Mesothelial cell of epicardium (in vitro differentiated cells): ENCODE results near the gene CTNNA2. TPM values are rescaled to one million over a fixed set of nuclear protein-coding genes. Genes with fewer than 3 reads are reported as not detected.

Experiments
- DNase-seq, 2 experiments: peaks; one replicate each; pipeline ENCODE4 v3.0.0; 2021; ENCODE audit warnings: low spot score in 2 of 2; ENCODE audit not compliant: unreplicated experiment in 2 of 2
- H3K27ac Mint-ChIP-seq: 2 replicates; pipeline ENCODE4 v1.8.0; 2021; ENCODE audit warnings: mixed read lengths
- H3K27me3 Mint-ChIP-seq: 2 replicates; pipeline ENCODE4 v1.8.0; 2021; ENCODE audit warnings: low read depth, mixed read lengths
- H3K36me3 Mint-ChIP-seq: 2 replicates; pipeline ENCODE4 v1.8.0; 2021; ENCODE audit warnings: mixed read lengths
- H3K4me1 Mint-ChIP-seq: 2 replicates; pipeline ENCODE4 v1.8.0; 2021; ENCODE audit warnings: mixed read lengths
- H3K4me3 Mint-ChIP-seq: 2 replicates; pipeline ENCODE4 v1.8.0; 2021; ENCODE audit warnings: mild to moderate bottlenecking, moderate library complexity, mixed read lengths
- H3K9me3 Mint-ChIP-seq: 2 replicates; pipeline ENCODE4 v1.8.0; 2021; ENCODE audit warnings: mixed read lengths
- CTCF ChIP-seq: fragments of 200-600 bp; sonication (generic); IDR thresholded peaks from one replicate; pipeline ENCODE4 v1.5.0; 2021; ENCODE audit warnings: antibody characterized with exemption; ENCODE audit not compliant: unreplicated experiment
- total RNA-seq: library from RNA; stranded (reverse); gene quantifications from 3 replicates; pipeline ENCODE4 v1.2.1, GENCODE V29; 2021

CTNNA2 gene
- total RNA-seq, 1 donor from 2014 or later: 4.9 TPM

DNA sequence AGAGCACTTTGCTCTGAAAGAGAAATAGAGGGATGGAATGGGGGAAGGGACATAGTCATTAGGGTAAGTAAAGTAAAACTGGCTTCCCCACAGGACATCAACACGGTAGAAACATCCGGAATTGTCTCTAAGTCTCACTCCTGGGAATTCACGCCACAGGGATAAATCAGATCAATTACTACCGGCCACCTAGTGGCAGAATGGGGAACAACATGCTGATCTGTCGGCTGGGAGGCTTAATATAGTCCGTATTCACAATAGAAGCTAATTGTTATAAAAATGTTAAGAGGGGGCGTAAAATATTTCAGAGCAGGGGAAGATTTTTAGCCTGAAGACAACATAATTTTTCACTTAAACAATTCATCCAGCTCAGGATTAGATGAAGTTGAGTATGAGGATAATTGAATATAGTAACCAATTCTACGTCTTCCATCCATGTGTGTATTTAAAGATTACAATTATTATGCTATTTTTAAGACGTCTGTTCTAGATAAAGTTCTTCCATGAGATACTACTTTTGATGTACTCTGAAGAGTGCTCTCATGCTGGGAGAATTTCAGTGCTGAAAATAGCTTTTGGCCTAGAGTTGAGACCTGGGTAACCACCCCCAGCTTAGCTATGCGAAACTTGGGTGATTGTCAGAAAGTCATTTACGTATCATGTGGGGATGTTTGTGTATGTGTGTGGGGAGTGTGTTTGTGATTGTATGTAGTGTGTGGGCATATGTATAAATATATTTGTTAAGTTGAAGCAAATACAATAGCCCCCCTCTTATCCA, 726.0 kb downstream of the CTNNA2 start:
- Mint-ChIP-seq H3K27ac (peak overlapping the region; percentile 22), H3K27me3 (no peaks in the 10 kb centered on the region), H3K36me3 (no peaks in the 10 kb centered on the region), H3K4me1 (peaks cover 2% of the 10 kb centered on the region), H3K4me3 (no peak overlapping the region), H3K9me3 (peaks cover 5% of the 10 kb centered on the region)
- peak; percentile 87 for TF ChIP-seq CTCF
- no peak for DNase-seq

GRCh38 chr2:80242355-80242910, 729.6 kb downstream of the CTNNA2 start:
- Mint-ChIP-seq H3K27me3 (no peaks in the 10 kb centered on the region), H3K4me3 (no peak overlapping the region), H3K9me3 (no peaks in the 10 kb centered on the region), H3K27ac (no peak overlapping the region), H3K36me3 (no peaks in the 10 kb centered on the region), H3K4me1 (peaks cover 2% of the 10 kb centered on the region)
- no peak for DNase-seq
- TF ChIP-seq CTCF: no peak

DNA sequence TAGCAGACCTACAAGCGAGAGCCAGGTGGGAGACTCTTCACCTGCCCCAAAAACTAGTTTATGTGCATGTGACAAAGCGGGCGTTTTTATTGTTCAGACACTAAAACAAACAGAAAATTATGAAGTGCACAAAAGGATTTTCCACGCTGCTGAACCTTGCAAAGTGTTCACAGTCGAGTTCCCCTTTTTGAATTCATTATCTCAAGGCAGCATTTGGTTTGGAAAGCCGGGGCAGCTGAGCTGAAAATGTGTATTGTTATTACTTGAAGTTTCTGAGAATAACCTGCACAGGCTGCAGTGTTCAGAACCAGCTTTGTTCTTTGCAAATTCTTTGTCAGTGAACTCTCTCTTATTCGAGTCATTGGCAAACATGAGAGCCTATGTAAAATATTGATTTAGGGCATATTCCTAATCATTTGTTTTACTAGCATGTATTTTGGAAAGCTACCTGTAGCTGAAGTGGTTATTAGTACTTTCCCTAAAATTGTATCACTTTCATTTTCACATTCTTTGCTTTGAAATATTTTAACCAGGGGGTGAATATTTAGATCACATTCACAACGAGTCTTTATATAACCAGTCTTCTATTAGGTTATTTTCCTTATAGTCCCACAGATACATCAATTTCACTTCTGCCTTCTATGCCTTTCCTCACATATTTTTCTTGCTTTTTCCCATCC, 732.2 kb downstream of the CTNNA2 start:
- Mint-ChIP-seq H3K9me3 (no peaks in the 10 kb centered on the region), H3K27me3 (no peaks in the 10 kb centered on the region), H3K27ac (no peak overlapping the region), H3K36me3 (no peaks in the 10 kb centered on the region), H3K4me3 (no peak overlapping the region), H3K4me1 (peaks cover 2% of the 10 kb centered on the region)
- no peak for TF ChIP-seq CTCF
- no peak for DNase-seq

GRCh38 chr2:80246534-80246933, 733.7 kb downstream of the CTNNA2 start:
- DNase-seq: no peak
- H3K27ac Mint-ChIP-seq: no peak overlapping the region
- H3K27me3 Mint-ChIP-seq: no peaks in the 10 kb centered on the region
- H3K4me1 Mint-ChIP-seq: peaks cover 2% of the 10 kb centered on the region
- no peaks in the 10 kb centered on the region for H3K9me3 Mint-ChIP-seq
- no peak overlapping the region for H3K4me3 Mint-ChIP-seq
- TF ChIP-seq CTCF: no peak
- no peaks in the 10 kb centered on the region for H3K36me3 Mint-ChIP-seq

- Mint-ChIP-seq H3K36me3 (no peaks in the 10 kb centered on the region), H3K4me1 (peaks cover 2% of the 10 kb centered on the region), H3K9me3 (no peaks in the 10 kb centered on the region), H3K27me3 (no peaks in the 10 kb centered on the region), H3K27ac (no peak overlapping the region), H3K4me3 (no peak overlapping the region)
- no peak for TF ChIP-seq CTCF
- no peak for DNase-seq
Measured at GRCh38 chr2:80247339-80247738, 734.5 kb downstream of the CTNNA2 start.
